Measurements from ENCODE around the gene IL19.

DNA sequence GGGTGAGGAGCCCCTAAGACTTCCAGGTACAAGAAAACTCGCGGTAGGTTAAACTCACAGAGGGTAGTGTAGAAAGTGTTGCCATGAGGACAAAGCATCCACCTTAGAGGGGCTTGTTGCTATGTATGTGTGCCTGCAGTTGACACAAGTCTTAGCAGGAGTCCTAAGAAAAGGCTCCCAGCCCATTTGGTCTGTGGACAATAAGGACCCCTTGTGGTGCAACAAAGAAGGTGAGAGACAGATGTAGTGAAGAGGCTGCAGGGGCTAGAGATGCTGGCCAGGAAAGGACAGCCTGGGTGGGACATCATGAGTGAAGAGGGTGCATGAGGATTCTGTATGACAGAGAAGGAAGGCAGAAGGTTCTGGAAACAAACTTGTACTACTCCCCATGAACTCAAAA is 38.0 kb downstream of the IL19 start:
- TF ChIP-seq, protein P1, sequence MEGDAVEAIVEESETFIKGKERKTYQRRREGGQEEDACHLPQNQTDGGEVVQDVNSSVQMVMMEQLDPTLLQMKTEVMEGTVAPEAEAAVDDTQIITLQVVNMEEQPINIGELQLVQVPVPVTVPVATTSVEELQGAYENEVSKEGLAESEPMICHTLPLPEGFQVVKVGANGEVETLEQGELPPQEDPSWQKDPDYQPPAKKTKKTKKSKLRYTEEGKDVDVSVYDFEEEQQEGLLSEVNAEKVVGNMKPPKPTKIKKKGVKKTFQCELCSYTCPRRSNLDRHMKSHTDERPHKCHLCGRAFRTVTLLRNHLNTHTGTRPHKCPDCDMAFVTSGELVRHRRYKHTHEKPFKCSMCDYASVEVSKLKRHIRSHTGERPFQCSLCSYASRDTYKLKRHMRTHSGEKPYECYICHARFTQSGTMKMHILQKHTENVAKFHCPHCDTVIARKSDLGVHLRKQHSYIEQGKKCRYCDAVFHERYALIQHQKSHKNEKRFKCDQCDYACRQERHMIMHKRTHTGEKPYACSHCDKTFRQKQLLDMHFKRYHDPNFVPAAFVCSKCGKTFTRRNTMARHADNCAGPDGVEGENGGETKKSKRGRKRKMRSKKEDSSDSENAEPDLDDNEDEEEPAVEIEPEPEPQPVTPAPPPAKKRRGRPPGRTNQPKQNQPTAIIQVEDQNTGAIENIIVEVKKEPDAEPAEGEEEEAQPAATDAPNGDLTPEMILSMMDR (IDR thresholded peaks at IDR 0.05), result no peak
- no peak for TF ChIP-seq EP300 (IDR thresholded peaks at IDR 0.05)
